ENCODE results near the gene LPCAT3.

GRCh38 chr12:7016958-7017571 lies 1.2 kb downstream of the LPCAT3 start:
- TF ChIP-seq CTCF (IDR thresholded peaks at IDR 0.05) (no peak), POLR2A (IDR thresholded peaks at IDR 0.05) (no peak)

All from thyroid gland (tissue), 4 donors.